HG03520 (cell line): Measurements from ENCODE around the gene LYRM7.
"Not testable (repeated sequence)": the region's sequence is repeated elsewhere in the genome, so short reads cannot be mapped to it uniquely, and the experiment has no call there.

Experiments
- ATAC-seq: cut with Tn5 transposase; IDR thresholded peaks from one replicate; pipeline ENCODE4 v1.9.1; 2021; ENCODE audit warnings: mild to moderate bottlenecking, moderate library complexity; ENCODE audit not compliant: unreplicated experiment

LYRM7 gene

GRCh38 chr5:131170540-131171275 is at the start of gene LYRM7:
Gene LYRM7 (plus strand): TSS chr5:131170944. CDS start chr5:131171021, 77 bp downstream.
- ATAC-seq, result peak; percentile 97

GRCh38 chr5:131127244-131127643 is 43.5 kb upstream of the LYRM7 start:
- ATAC-seq, result not testable (repeated sequence)

- ATAC-seq, result no peak
These were observed 41.4 kb upstream of the LYRM7 start for GRCh38 chr5:131129306-131129705.

- ATAC-seq, result not testable (repeated sequence)
These were observed 37.7 kb upstream of the LYRM7 start for GRCh38 chr5:131133091-131133490.

GRCh38 chr5:131138406-131138805 is 32.3 kb upstream of the LYRM7 start:
- ATAC-seq, result not testable (repeated sequence)

GRCh38 chr5:131139321-131139720 is 31.4 kb upstream of the LYRM7 start:
- no peak for ATAC-seq

GRCh38 chr5:131142970-131143617 is 27.6 kb upstream of the LYRM7 start:
- no peak for ATAC-seq

- ATAC-seq, result no peak
These were observed 23.5 kb upstream of the LYRM7 start for GRCh38 chr5:131147258-131147657.

- ATAC-seq, result no peak
These were observed 21.9 kb upstream of the LYRM7 start for GRCh38 chr5:131148835-131149234.

GRCh38 chr5:131150408-131150807 is 20.3 kb upstream of the LYRM7 start:
- ATAC-seq, result no peak

GRCh38 chr5:131151216-131151615 is 19.5 kb upstream of the LYRM7 start:
- ATAC-seq, result no peak

GRCh38 chr5:131156385-131156784 is 14.4 kb upstream of the LYRM7 start:
- no peak for ATAC-seq

GRCh38 chr5:131156957-131157356 is 13.8 kb upstream of the LYRM7 start:
- no peak for ATAC-seq

- no peak for ATAC-seq
These were observed 10.6 kb upstream of the LYRM7 start for GRCh38 chr5:131160134-131160533.

- ATAC-seq, result no peak
These were observed 7.2 kb upstream of the LYRM7 start for GRCh38 chr5:131163276-131164119.

GRCh38 chr5:131164191-131165118 is 6.3 kb upstream of the LYRM7 start:
- ATAC-seq, result peak; percentile 62

GRCh38 chr5:131165119-131165727 is 5.5 kb upstream of the LYRM7 start, which contains the start of gene HINT1:
Gene HINT1 (minus strand): TSS chr5:131165256. CDS start chr5:131165205, 51 bp downstream.
- peak; percentile 77 for ATAC-seq

GRCh38 chr5:131167615-131168014 is 3.1 kb upstream of the LYRM7 start:
- no peak for ATAC-seq

GRCh38 chr5:131169810-131170539 is 769 bp upstream of the LYRM7 start:
- no peak for ATAC-seq
